HL-60/S4 treated with retinoic acid at 250 ng/mL for 4 days and 3 days (cell line): Measurements from ENCODE around the gene SLC8B1.

Source experiments
- in situ Hi-C: fragments of 300-500 bp; cut with MboI; formaldehyde crosslinking; loops from 2 replicates; pipeline ENCODE4 v1.7.0; 2022; ENCODE audit warnings: low sequenced_read_pairs

The SLC8B1 gene

GRCh38 chr12:113325916-113326315 lies 9.0 kb downstream of the SLC8B1 start:
- in situ Hi-C loops: no loop called here

DNA sequence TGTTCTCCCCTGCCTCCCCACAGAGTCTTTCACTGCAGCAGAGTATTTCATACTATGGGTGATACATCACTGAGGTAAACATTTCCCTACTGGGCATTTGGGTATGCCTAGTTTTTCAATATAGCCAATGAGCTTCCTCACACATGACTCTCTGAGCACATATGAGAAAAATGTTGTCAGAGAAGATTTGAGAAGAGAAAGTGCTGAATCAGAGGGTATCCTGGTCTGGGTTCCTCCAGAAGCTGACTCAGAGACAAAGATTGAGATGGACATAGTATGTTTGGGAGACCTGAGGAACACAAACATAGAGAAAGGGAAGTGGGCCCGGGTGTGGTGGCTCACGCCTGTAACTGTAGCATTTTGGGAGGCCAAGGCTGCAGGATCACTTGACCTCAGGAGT lies 12.6 kb downstream of the SLC8B1 start:
- in situ Hi-C loops: loop anchor here (25.0 kb wide), 1 partner anchor 590 kb away; no protein-coding TSS in a partner anchor

DNA sequence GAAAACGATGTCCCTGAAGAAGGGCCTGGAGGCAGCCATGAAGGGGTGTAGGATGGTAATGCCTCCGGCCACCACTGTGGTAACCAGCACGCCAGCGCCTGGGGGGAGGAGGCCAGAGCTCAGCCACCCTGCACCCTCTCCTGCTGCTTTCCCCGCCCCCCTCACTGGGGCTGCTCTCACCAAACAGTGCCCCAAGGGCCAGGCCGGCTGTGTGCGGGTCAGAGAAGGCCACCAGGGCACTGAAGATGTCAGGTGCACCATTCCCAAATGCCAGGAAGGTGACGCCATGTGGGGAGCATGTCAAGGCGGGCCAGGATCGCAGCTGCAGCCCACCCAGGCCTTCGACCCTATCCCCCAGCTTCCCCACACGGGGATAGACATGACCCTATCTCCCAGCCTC lies 14.5 kb downstream of the SLC8B1 start:
- in situ Hi-C loops: loop anchor here (25.0 kb wide), 1 partner anchor 592 kb away; no protein-coding TSS in a partner anchor

- in situ Hi-C loops: loop anchor here (25.0 kb wide), 1 partner anchor 593 kb away; no protein-coding TSS in a partner anchor
Measured at GRCh38 chr12:113318900-113319628, 15.8 kb downstream of the SLC8B1 start.

DNA sequence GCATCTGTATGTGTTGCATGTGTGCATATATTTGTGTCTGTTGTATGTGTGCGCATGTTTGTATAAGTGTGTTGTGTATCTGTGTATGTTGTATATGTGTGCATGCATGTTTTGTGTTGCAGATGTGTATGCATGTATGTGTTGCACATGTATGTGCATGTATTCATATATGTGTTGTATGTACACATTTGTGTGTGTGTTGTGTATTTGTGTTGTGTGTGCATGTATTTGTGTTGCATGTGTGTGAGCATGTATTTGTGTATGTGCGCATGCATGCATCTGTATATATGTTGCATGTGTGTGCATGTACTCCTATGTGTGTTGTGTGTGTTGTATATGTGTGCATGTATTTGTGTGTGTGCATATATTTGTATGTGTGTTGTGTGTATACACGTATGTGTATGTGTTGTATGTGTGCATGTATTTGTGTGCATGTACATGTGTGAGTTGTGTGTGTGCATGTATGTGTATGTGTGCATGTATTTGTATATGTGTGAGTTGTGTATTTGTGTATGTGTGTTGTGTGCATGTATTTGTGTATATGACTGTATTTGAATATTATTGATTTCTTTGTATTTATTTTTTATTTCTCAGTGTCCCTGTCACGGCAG lies 16.8 kb downstream of the SLC8B1 start:
- in situ Hi-C loops: loop anchor here (25.0 kb wide), 1 partner anchor 594 kb away; no protein-coding TSS in a partner anchor

GRCh38 chr12:113317122-113317521 lies 17.8 kb downstream of the SLC8B1 start:
- in situ Hi-C loops: loop anchor here (25.0 kb wide), 1 partner anchor 595 kb away; no protein-coding TSS in a partner anchor

DNA sequence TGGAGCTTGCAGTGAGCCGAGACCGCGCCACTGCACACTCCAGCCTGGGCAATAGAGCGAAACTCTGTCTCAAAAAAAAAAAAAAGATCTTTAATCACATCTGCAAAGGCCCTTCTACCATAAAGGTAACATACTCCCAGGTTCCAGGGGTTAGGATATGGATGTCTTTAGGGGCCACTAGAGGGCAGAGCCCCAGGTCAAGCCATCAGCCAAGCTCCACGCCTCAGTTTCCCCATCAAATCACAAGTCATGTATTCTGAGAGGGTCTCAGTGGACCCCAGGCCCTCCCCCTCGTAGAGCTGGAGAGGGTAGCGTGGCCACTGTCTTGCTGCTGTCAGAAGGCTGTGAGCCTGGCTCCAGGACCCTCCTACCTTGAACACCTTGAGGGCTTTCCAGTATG lies 18.8 kb downstream of the SLC8B1 start:
- in situ Hi-C loops: loop anchor here (25.0 kb wide), 1 partner anchor 596 kb away; no protein-coding TSS in a partner anchor

GRCh38 chr12:113315358-113315757 lies 19.6 kb downstream of the SLC8B1 start:
- in situ Hi-C loops: loop anchor here (25.0 kb wide), 1 partner anchor 597 kb away; no protein-coding TSS in a partner anchor

GRCh38 chr12:113314121-113314529 lies 20.8 kb downstream of the SLC8B1 start:
- in situ Hi-C loops: loop anchor here (25.0 kb wide), 1 partner anchor 598 kb away; no protein-coding TSS in a partner anchor

GRCh38 chr12:113310489-113310888 lies 24.4 kb downstream of the SLC8B1 start:
- in situ Hi-C loops: loop anchor here (25.0 kb wide), 1 partner anchor 602 kb away; no protein-coding TSS in a partner anchor

DNA sequence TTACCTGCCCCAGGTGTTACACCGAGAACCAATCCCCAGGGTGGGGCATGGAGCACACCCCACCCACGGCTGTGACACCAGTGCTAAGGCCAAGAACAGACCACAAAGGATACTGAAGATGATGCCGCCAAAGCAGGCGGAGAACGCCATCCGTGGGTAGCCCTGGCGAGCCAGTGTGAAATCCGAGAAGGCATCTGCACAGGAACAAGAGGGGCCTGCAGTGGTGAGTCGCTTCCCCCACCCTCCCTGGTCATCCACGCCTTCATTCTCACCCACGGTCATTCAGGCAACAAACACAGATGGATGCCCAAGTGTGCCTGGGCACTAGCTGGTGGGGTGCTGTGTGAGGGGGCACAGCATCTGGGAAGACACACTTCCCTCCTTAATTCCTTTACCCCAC lies 28.5 kb downstream of the SLC8B1 start:
- in situ Hi-C loops: loop anchor here (25.0 kb wide), 1 partner anchor 606 kb away; no protein-coding TSS in a partner anchor

GRCh38 chr12:113305281-113305856 lies 29.5 kb downstream of the SLC8B1 start:
- in situ Hi-C loops: loop anchor here (25.0 kb wide), 1 partner anchor 607 kb away; no protein-coding TSS in a partner anchor

DNA sequence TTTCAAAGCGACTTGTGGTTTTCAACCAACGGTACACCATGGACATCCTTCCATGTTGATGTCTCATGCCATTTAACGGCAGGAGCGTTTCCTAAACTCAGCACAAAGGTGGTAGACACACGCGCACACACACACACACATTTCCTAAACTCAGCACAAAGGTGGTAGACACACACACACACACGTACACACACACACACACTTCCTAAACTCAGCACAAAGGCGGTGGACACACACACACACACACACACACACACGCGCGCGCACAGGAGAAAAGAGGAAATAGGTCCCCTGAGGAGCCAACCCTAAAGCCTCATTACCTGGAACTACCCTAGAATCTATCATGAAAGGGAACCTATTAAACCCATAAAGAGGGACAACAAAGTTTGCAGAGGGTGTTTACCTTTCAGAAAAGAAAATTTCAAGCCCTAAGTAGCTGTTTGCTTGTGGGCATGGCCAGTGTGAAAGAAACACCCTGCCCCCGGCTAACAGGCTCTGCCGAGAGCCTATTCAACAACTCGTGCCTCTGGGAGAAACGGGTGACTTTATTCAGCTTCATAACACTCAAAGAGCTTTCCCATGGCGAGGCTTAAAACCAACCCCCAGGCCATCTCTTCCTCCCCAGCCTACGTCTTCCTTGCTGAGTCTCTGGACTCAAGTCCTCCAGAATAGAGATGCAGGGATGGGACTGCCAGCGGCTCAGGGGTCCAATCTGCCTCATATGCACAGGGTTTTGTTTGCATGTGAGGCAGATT lies 31.8 kb downstream of the SLC8B1 start:
- in situ Hi-C loops: loop anchor here (25.0 kb wide), 1 partner anchor 609 kb away; no protein-coding TSS in a partner anchor

DNA sequence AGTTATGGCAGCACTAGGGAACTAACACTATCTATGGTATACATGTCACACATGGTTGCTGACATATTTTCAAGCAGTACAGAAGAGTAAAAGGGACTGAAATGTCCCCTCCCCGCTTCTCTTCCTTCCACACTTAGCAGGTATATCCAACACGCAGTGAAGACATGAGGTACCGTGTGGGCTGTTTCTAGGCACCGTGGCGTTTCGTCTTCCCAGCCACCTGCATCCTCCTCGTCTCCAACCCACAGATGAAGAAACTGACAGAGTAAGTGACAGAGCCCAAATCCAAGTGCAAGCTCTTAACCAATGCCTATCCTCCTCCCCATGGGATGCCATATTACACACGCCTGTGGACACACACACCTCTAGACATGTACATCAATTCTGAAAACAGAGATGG lies 32.4 kb downstream of the SLC8B1 start:
- in situ Hi-C loops: loop anchor here (25.0 kb wide), 1 partner anchor 610 kb away; no protein-coding TSS in a partner anchor

- in situ Hi-C loops: loop anchor here (25.0 kb wide), 1 partner anchor 610 kb away; no protein-coding TSS in a partner anchor
Measured at GRCh38 chr12:113301811-113302210, 33.1 kb downstream of the SLC8B1 start.

GRCh38 chr12:113299619-113300237 lies 35.2 kb downstream of the SLC8B1 start:
- in situ Hi-C loops: loop anchor here (10.0 to 25.0 kb wide), 2 partner anchors 105 to 613 kb away; no protein-coding TSS in a partner anchor

DNA sequence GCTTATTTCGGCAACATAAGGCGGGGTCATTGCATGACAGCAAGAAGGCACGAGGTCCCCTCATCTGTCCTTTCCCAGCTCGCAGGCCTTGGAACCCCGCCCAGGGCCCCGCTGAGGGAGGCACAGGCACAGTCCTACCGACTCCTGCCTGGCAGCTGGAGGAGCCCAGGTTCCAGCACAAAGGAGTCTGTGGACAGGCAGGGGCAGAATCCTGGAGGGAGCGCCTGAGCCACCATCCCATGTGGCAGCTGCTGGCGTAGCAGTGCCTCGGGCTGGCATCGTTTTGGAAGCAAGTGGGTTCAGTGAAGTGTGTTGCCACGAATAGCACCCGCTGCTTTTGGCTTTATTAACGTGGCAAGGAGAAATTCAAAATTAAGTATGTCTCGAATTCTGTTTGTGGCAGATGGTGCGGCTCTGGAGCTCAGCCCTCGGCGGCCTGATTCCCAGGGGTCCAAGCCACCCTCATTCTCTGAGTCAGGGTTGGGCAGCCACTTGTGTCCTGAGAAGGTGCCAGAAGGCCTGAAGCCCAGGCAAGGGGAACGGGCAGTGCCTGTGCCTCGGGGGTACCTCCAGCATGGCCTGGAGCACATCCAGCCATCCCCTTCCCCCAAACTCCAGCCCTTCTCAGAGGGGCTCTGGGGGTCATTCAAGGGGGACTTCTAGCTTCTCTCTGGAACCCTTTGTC lies 35.9 kb downstream of the SLC8B1 start:
- in situ Hi-C loops: loop anchor here (10.0 kb wide), 1 partner anchor 104 kb away; no protein-coding TSS in a partner anchor

DNA sequence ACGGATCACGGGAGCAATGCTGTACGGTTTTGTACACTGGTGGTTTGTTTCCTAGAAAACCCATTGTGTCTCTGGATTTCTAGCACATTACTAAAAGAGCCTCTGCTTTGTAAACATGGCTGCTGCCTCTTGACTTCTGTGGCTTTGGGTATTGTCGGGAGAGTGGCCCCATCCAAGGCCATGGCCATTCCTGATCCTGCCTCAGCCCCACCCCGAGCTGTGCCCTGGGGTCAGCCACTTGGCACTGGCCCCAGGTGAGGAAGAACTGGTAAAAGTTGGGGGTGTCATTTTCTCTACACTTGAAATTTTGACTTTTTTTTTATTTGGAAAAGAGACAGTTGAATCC lies 36.5 kb downstream of the SLC8B1 start:
- in situ Hi-C loops: loop anchor here (10.0 kb wide), 1 partner anchor 104 kb away; no protein-coding TSS in a partner anchor
